SK-N-SH treated with all-trans-retinoic acid at 6 μM for 48 hours (cell line): Measurements from ENCODE around the gene SYTL4.

Experiments
- ATAC-seq: fragments of 200-7000 bp; cut with Tn5 transposase; 3 replicates; pipeline ENCODE4 v1.9.1; 2020; ENCODE audit warnings: mild to moderate bottlenecking, moderate library complexity
- ARNTL ChIP-seq: fragments of 450-650 bp; formaldehyde crosslinking; IDR thresholded peaks from 2 replicates; pipeline ENCODE4 v1.5.0; 2020; ENCODE audit warnings: low read depth, mild to moderate bottlenecking, moderate library complexity, borderline replicate concordance
- BACH2 ChIP-seq: fragments of 250-450 bp; sonication (Bioruptor Pico); IDR thresholded peaks from 2 replicates; pipeline ENCODE4 v1.9.0; 2021; ENCODE audit warnings: mild to moderate bottlenecking, borderline replicate concordance
- CREB5 ChIP-seq: fragments of 250-450 bp; sonication (Bioruptor Pico); IDR thresholded peaks from 2 replicates; pipeline ENCODE4 v1.5.1; 2020; ENCODE audit warnings: low read depth, mild to moderate bottlenecking, moderate library complexity
- CSDC2 ChIP-seq: fragments of 250-450 bp; sonication (Bioruptor Pico); IDR thresholded peaks from 2 replicates; pipeline ENCODE4 v1.5.0; 2020; ENCODE audit warnings: mild to moderate bottlenecking, moderate library complexity
- ESRRG ChIP-seq: fragments of 250-450 bp; sonication (Bioruptor Pico); IDR thresholded peaks from 2 replicates; pipeline ENCODE4 v1.6.1; 2021; ENCODE audit warnings: mild to moderate bottlenecking
- GLIS3 ChIP-seq: fragments of 250-450 bp; sonication (Bioruptor Pico); IDR thresholded peaks from 2 replicates; pipeline ENCODE4 v1.5.0; 2020; ENCODE audit warnings: mild to moderate bottlenecking, moderate library complexity
- ISL1 ChIP-seq: fragments of 250-450 bp; sonication (Bioruptor Pico); IDR thresholded peaks from 2 replicates; pipeline ENCODE4 v2.1.2; 2022; ENCODE audit warnings: mild to moderate bottlenecking, moderate library complexity
- OSR1 ChIP-seq: fragments of 250-450 bp; sonication (Bioruptor Pico); IDR thresholded peaks from 2 replicates; pipeline ENCODE4 v1.8.0; 2022; ENCODE audit warnings: moderate library complexity, mild to moderate bottlenecking, inconsistent platforms
- PATZ1 ChIP-seq: fragments of 250-450 bp; sonication (Bioruptor Pico); IDR thresholded peaks from 2 replicates; pipeline ENCODE4 v1.8.0; 2020; ENCODE audit warnings: mild to moderate bottlenecking, moderate library complexity, borderline replicate concordance
- POU6F1 ChIP-seq: fragments of 250-450 bp; sonication (Bioruptor Pico); IDR thresholded peaks from 2 replicates; pipeline ENCODE4 v1.8.0; 2021; ENCODE audit warnings: low read depth, mild to moderate bottlenecking, moderate library complexity, borderline replicate concordance
- RARB ChIP-seq: fragments of 250-450 bp; sonication (Bioruptor Pico); IDR thresholded peaks from 2 replicates; pipeline ENCODE4 v1.8.0; 2021; ENCODE audit warnings: mild to moderate bottlenecking, moderate library complexity
- SNAI2 ChIP-seq: fragments of 250-450 bp; sonication (Bioruptor Pico); IDR thresholded peaks from 2 replicates; pipeline ENCODE4 v1.5.0; 2020; ENCODE audit warnings: mild to moderate bottlenecking, moderate library complexity
- TOX ChIP-seq: fragments of 250-450 bp; sonication (Bioruptor Pico); IDR thresholded peaks from 2 replicates; pipeline ENCODE4 v1.8.0; 2021; ENCODE audit warnings: mild to moderate bottlenecking, moderate library complexity, borderline replicate concordance
- TSHZ2 ChIP-seq: fragments of 250-450 bp; sonication (Bioruptor Pico); IDR thresholded peaks from 2 replicates; pipeline ENCODE4 v1.5.0; 2020; ENCODE audit warnings: mild to moderate bottlenecking, moderate library complexity
- ZC3H10 ChIP-seq: fragments of 250-450 bp; sonication (Bioruptor Pico); IDR thresholded peaks from 2 replicates; pipeline ENCODE4 v1.5.1; 2021; ENCODE audit warnings: mild to moderate bottlenecking, moderate library complexity
- ZFP3 ChIP-seq: fragments of 250-450 bp; sonication (Bioruptor Pico); IDR thresholded peaks from 2 replicates; pipeline ENCODE4 v1.5.0; 2020; ENCODE audit warnings: mild to moderate bottlenecking, moderate library complexity
- ZFP30 ChIP-seq: fragments of 450-650 bp; formaldehyde crosslinking; IDR thresholded peaks from 2 replicates; pipeline ENCODE4 v1.5.0; 2022; ENCODE audit warnings: mild to moderate bottlenecking, moderate library complexity
- ZNF565 ChIP-seq: fragments of 450-650 bp; formaldehyde crosslinking; conservative IDR thresholded peaks from 2 replicates; pipeline ENCODE4 v1.5.0; 2020; ENCODE audit warnings: low read depth, mild to moderate bottlenecking, moderate library complexity
- ZNF8 ChIP-seq: fragments of 450-650 bp; formaldehyde crosslinking; IDR thresholded peaks from 2 replicates; pipeline ENCODE4 v1.5.0; 2020; ENCODE audit warnings: mild to moderate bottlenecking, moderate library complexity

The SYTL4 gene

GRCh38 chrX:100645106-100645505, 86.8 kb downstream of the SYTL4 start (continued):
- no peak for TF ChIP-seq CREB5
- no peak for TF ChIP-seq ZNF565 (CRISPR knock-in tag)
- no peak for TF ChIP-seq OSR1 (CRISPR knock-in tag)
- TF ChIP-seq ZC3H10: no peak
- no peak for TF ChIP-seq BACH2
- TF ChIP-seq ZNF8: no peak

GRCh38 chrX:100643956-100644860, 87.7 kb downstream of the SYTL4 start, which contains the start of gene SRPX2:
Gene SRPX2, plus strand, starts transcription at chrX:100644199. Its CDS starts 2,124 bp downstream, at chrX:100646323.
- TF ChIP-seq ZNF8: no peak
- no peak for TF ChIP-seq BACH2
- no peak for TF ChIP-seq TOX (CRISPR knock-in tag)
- no peak for TF ChIP-seq ZFP30
- TF ChIP-seq ZC3H10: no peak
- no peak for TF ChIP-seq PATZ1 (CRISPR knock-in tag)
- no peak for TF ChIP-seq TSHZ2 (CRISPR knock-in tag)
- no peak for TF ChIP-seq ZNF565 (CRISPR knock-in tag)
- peak; percentile 96 for ATAC-seq

DNA sequence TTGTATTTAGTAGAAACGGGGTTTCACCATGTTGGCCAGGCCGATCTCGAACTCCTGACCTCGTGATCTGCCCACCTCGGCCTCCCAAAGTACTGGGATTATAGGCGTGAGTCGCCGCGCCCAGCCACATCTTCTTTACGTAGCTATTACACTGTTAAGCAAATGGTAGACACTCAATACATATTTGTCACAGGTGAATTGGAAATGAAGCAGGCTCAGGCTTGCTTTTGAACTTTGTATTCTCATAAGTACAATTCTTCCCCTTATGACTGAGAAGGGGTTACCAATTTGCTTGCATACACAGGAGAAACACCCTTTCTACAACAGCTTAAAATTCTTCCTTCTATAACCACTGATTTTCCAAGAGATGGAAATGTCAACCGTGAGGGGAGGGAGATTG, 88.7 kb downstream of the SYTL4 start:
- TF ChIP-seq ESRRG (CRISPR knock-in tag) (no peak), RARB (no peak), TOX (CRISPR knock-in tag) (no peak), ZNF565 (CRISPR knock-in tag) (no peak), GLIS3 (CRISPR knock-in tag) (no peak), BACH2 (no peak), TSHZ2 (CRISPR knock-in tag) (no peak)
- no peak for ATAC-seq

GRCh38 chrX:100642290-100642689, 89.6 kb downstream of the SYTL4 start:
- ATAC-seq: no peak
- TF ChIP-seq OSR1 (CRISPR knock-in tag): no peak
- TF ChIP-seq SNAI2 (CRISPR knock-in tag): no peak
- no peak for TF ChIP-seq GLIS3 (CRISPR knock-in tag)
- no peak for TF ChIP-seq ZNF8
- no peak for TF ChIP-seq RARB
- no peak for TF ChIP-seq ARNTL (CRISPR knock-in tag)
- no peak for TF ChIP-seq ZFP3 (CRISPR knock-in tag)
- TF ChIP-seq BACH2: no peak
- TF ChIP-seq ZC3H10: no peak
- no peak for TF ChIP-seq TSHZ2 (CRISPR knock-in tag)
- no peak for TF ChIP-seq ISL1 (CRISPR knock-in tag)
- no peak for TF ChIP-seq CSDC2 (CRISPR knock-in tag)
- no peak for TF ChIP-seq POU6F1 (CRISPR knock-in tag)
